Colonic mucosa (tissue), 4 donors: ENCODE data around the gene LARP4B. TPM values are rescaled to one million over a fixed set of nuclear protein-coding genes. Genes with fewer than 3 reads are reported as not detected.

Source experiments
- DNase-seq: peaks from one replicate; pipeline ENCODE4 v3.0.0-alpha.2; 2020
- H3K27ac ChIP-seq: fragments of 200-600 bp; one replicate; pipeline ENCODE4 v1.8.0; 2021
- H3K27me3 ChIP-seq: fragments of 200-600 bp; one replicate; pipeline ENCODE4 v1.8.0; 2021
- H3K36me3 ChIP-seq: fragments of 200-600 bp; one replicate; pipeline ENCODE4 v1.8.0; 2021
- H3K4me1 ChIP-seq: fragments of 200-600 bp; one replicate; pipeline ENCODE4 v1.8.0; 2021; ENCODE audit warnings: mild to moderate bottlenecking
- H3K4me3 ChIP-seq: fragments of 200-600 bp; one replicate; pipeline ENCODE4 v1.8.0; 2021
- H3K9ac ChIP-seq, 2 donors: one replicate each; pipeline ENCODE4 v1.7.0; 2013; ENCODE audit warnings: control low read depth in 2 of 2, low read depth in 2 of 2, low read length in 2 of 2
- H3K9me3 ChIP-seq: fragments of 200-600 bp; one replicate; pipeline ENCODE4 v1.8.0; 2021
- intact Hi-C: fragments of 100-400 bp; cut with DNase I; formaldehyde crosslinking; loops from one replicate; pipeline ENCODE4 v1.14.1; 2022
- total RNA-seq, 2 donors: library from RNA; stranded (reverse); fragmentation: NEBNext Ultra II Directional in 1 of 2; extraction: Animal tissue kit (Norgen Biotek cat#: 25700) in 1 of 2; gene quantifications; one replicate each; pipeline ENCODE4 v1.2.1, GENCODE V29; 2021
- TF ChIP-seq, protein P1 (sequence below): fragments of 200-600 bp; IDR thresholded peaks from one replicate; pipeline ENCODE4 v1.8.0; 2022; ENCODE audit warnings: antibody characterized with exemption, mild to moderate bottlenecking
- donor health status: healthy.
- donor health status: DM: no; HTN: no; CAD: no.
- donor health status: DM: no; HTN: no; CAD: no.

Gene LARP4B
- total RNA-seq, 2 donors from 2014 or later, result 129 to 136 TPM

DNA sequence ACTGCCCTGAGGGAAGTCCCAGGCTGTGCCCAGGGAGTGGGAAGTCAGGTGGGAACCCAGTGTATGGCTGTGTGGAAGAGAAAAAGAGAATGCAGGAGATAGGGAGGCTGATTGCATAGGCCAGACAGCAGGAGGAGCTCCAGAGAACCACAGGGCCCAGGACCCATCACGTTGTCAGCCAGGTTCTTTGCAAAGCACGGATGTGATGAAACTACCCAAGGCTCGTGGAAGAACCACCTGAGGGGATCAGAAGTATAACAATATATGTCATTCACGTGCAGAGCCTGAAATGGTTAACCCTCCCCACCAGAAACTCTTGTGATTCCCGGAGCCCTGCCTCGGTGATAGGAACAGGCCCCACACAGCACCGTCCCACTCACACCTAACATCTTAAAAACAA lies 83.6 kb downstream of the LARP4B start:
- TF ChIP-seq, protein P1, sequence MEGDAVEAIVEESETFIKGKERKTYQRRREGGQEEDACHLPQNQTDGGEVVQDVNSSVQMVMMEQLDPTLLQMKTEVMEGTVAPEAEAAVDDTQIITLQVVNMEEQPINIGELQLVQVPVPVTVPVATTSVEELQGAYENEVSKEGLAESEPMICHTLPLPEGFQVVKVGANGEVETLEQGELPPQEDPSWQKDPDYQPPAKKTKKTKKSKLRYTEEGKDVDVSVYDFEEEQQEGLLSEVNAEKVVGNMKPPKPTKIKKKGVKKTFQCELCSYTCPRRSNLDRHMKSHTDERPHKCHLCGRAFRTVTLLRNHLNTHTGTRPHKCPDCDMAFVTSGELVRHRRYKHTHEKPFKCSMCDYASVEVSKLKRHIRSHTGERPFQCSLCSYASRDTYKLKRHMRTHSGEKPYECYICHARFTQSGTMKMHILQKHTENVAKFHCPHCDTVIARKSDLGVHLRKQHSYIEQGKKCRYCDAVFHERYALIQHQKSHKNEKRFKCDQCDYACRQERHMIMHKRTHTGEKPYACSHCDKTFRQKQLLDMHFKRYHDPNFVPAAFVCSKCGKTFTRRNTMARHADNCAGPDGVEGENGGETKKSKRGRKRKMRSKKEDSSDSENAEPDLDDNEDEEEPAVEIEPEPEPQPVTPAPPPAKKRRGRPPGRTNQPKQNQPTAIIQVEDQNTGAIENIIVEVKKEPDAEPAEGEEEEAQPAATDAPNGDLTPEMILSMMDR, result no peak
- Histone ChIP-seq H3K27me3 (no peaks in the 10 kb centered on the region), H3K9me3 (no peaks in the 10 kb centered on the region), H3K4me3 (no peak overlapping the region), H3K27ac (no peak overlapping the region), H3K4me1 (no peaks in the 10 kb centered on the region), H3K9ac (no peak overlapping the region), H3K36me3 (peaks cover 3% of the 10 kb centered on the region)
- intact Hi-C loops, result no loop called here
- DNase-seq, result no peak

DNA sequence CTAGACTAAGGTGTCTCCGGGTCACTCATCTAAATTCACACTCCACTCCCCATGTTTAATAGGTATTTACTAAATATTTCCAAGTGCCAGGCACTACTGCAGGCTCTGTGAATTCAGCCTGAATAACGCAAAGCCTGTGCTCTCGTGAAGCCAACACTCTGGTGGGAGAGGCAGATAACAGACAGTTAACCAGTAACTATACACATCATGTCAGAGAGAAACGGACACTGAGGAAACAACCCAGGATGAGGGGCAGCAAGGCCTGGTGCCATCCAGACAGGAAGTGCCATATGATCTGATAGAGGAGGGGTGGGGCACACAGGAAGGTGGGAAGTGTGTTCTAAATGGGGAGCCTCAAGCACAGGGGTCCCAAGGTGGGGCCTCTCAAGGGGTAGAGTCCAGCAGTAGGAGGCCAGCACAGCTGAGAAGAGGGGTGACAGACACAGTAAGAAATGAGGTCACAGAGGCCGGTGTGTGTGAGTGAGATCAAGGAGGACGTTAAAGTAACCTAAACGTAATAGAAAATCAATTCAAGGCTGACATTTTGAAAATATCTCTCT lies 85.3 kb downstream of the LARP4B start:
- Histone ChIP-seq H3K36me3 (peaks cover 9% of the 10 kb centered on the region), H3K9me3 (no peaks in the 10 kb centered on the region), H3K27ac (no peak overlapping the region), H3K4me1 (no peaks in the 10 kb centered on the region), H3K4me3 (no peak overlapping the region), H3K9ac (no peak overlapping the region), H3K27me3 (no peaks in the 10 kb centered on the region)
- TF ChIP-seq, protein P1, result no peak
- intact Hi-C loops, result no loop called here
- DNase-seq, result no peak

DNA sequence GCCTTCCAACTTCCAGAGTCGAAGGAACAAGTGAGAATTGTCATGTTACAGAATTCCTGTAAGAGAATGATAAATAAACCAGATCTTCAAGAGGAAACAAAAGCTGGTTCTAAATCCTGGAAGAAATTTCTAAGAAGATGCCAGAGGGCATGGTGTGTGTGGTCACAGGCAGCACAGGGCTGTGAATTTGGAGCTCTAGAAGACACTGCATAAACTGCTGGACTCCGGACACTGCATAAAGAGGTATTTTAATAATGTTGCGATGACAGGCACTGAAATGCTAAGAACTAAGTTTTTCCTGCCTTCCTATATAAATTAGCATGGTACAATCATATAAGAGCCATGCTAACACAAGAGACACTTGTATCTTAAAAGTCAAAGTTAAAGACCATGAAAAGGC lies 86.0 kb downstream of the LARP4B start:
- Histone ChIP-seq H3K4me3 (no peak overlapping the region), H3K9ac (no peak overlapping the region), H3K27me3 (no peaks in the 10 kb centered on the region), H3K9me3 (no peaks in the 10 kb centered on the region), H3K27ac (no peak overlapping the region), H3K4me1 (no peaks in the 10 kb centered on the region), H3K36me3 (peaks cover 9% of the 10 kb centered on the region)
- DNase-seq, result no peak
- intact Hi-C loops, result no loop called here
- TF ChIP-seq, protein P1, result no peak

DNA sequence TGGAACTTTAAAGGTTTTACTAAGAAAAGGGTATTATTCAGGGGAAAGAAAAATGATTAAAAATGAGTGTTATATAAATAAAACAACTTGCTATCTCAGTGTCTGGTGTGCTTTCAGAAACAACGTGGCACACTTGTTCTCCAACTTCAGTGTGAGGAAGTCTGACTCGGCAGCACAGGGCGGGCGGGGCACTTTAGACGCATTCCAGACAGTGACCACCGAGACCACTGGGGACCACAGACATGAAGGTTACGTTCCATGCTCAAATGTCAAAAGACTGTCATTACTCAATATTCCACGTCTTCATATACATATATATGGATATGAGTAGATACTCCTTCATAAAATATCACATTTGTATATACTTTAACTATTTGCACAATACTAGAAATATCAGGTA lies 87.0 kb downstream of the LARP4B start:
- TF ChIP-seq, protein P1, result no peak
- Histone ChIP-seq H3K36me3 (peaks cover 15% of the 10 kb centered on the region), H3K9me3 (no peaks in the 10 kb centered on the region), H3K4me3 (no peak overlapping the region), H3K9ac (no peak overlapping the region), H3K27ac (no peak overlapping the region), H3K4me1 (no peaks in the 10 kb centered on the region), H3K27me3 (no peaks in the 10 kb centered on the region)
- no peak for DNase-seq
- intact Hi-C loops, result no loop called here

DNA sequence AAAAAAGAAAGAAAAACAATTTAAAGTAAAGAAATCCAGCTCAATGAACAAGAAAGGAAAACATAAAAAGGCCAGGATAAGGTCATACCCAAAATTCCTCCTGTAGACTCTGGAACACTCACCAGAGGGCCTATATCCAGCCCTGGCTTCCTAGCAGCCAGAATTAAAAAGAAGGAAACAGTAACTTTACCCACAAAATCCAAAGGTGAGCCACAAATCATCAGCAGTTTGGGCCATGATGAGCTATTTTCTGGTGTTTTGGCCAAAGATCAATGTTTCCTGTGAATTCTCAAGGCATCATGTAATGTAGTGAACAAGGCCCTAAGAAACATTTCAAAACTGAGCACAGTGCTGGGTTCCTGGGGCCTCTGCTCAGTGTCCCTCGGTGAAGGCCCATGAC lies 87.8 kb downstream of the LARP4B start:
- Histone ChIP-seq H3K4me1 (no peaks in the 10 kb centered on the region), H3K4me3 (no peak overlapping the region), H3K27me3 (no peaks in the 10 kb centered on the region), H3K9me3 (no peaks in the 10 kb centered on the region), H3K36me3 (peaks cover 15% of the 10 kb centered on the region), H3K27ac (no peak overlapping the region), H3K9ac (no peak overlapping the region)
- DNase-seq, result no peak
- intact Hi-C loops, result no loop called here
- TF ChIP-seq, protein P1, result no peak
